Peyer's patch (tissue), 4 donors: Measurements from ENCODE around the gene ANKRD16. TPM values are rescaled to one million over a fixed set of nuclear protein-coding genes. Genes with fewer than 3 reads are reported as not detected.

Source experiments
- DNase-seq, 3 donors: peaks; one replicate each; pipeline ENCODE4 v3.0.0-alpha.2; 2017 to 2019
- H3K27ac ChIP-seq, 4 donors: fragments of 200-600 bp; sonication (generic); one replicate each; pipeline ENCODE4 v1.5.1; 2016 to 2019
- H3K27me3 ChIP-seq, 2 donors: fragments of 200-600 bp; sonication (generic); one replicate each; pipeline ENCODE4 v1.5.1; 2019
- H3K36me3 ChIP-seq, 3 donors: fragments of 200-600 bp; sonication (generic); one replicate each; pipeline ENCODE4 v1.5.1; 2016 to 2019
- H3K4me1 ChIP-seq, 4 donors: fragments of 200-600 bp; sonication (generic); one replicate each; pipeline ENCODE4 v1.5.1; 2016 to 2019
- H3K4me3 ChIP-seq, 4 donors: fragments of 200-600 bp; sonication (generic); 1 replicate in 3 of 4; 2 replicates in 1 of 4; pipeline ENCODE4 v1.5.1; 2016 to 2019; ENCODE audit warnings: mild to moderate bottlenecking in 1 of 4
- H3K9me3 ChIP-seq, 4 donors: fragments of 200-600 bp; sonication (generic); one replicate each; pipeline ENCODE4 v1.5.1; 2016 to 2019; ENCODE audit warnings: mild to moderate bottlenecking in 1 of 4
- CTCF ChIP-seq, 6 experiments: fragments of 450-650 bp in 4 of 6; fragments of 200-600 bp in 2 of 6; sonication (generic) in 1 of 6; IDR thresholded peaks; one replicate each; pipeline ENCODE4 v1.5.1; 2017 to 2019; ENCODE audit warnings: antibody characterized with exemption in 6 of 6, mild to moderate bottlenecking in 3 of 6, moderate library complexity in 1 of 6
- POLR2A ChIP-seq, 2 donors: fragments of 450-650 bp; IDR thresholded peaks; one replicate each; pipeline ENCODE4 v1.5.1; 2017; ENCODE audit warnings: antibody characterized with exemption in 2 of 2, mild to moderate bottlenecking in 2 of 2, moderate library complexity in 2 of 2
- total RNA-seq, 4 donors: library from RNA; depleted of rRNA; stranded (reverse); fragments of >200 nt; gene quantifications; one replicate each; pipeline ENCODE4 v1.1.0, GENCODE V29; 2016

ANKRD16 gene
- total RNA-seq, 4 donors from 2014 or later: 5.3 to 15.3 (median 11.9) TPM

GRCh38 chr10:5932345-5932744 lies 42.7 kb upstream of the ANKRD16 start:
- Histone ChIP-seq H3K27me3 (no peaks in the 10 kb centered on the region), H3K27ac (no peak overlapping the region), H3K9me3 (no peaks in the 10 kb centered on the region), H3K36me3 (peaks cover 0 to 73% (median 0%) of the 10 kb centered on the region in 3 donors), H3K4me1 (no peaks in the 10 kb centered on the region), H3K4me3 (no peak overlapping the region)
- no peak for DNase-seq
- TF ChIP-seq CTCF (IDR thresholded peaks at IDR 0.05) (no peak), POLR2A (IDR thresholded peaks at IDR 0.05) (no peak)

GRCh38 chr10:5930272-5930671 lies 40.6 kb upstream of the ANKRD16 start:
- TF ChIP-seq POLR2A (IDR thresholded peaks at IDR 0.05) (no peak), CTCF (IDR thresholded peaks at IDR 0.05) (no peak)
- no peak for DNase-seq
- H3K9me3 ChIP-seq: no peaks in the 10 kb centered on the region
- no peaks in the 10 kb centered on the region for H3K4me1 ChIP-seq
- no peak overlapping the region for H3K4me3 ChIP-seq
- H3K36me3 ChIP-seq: peaks cover 0 to 74% (median 0%) of the 10 kb centered on the region in 3 donors
- no peaks in the 10 kb centered on the region for H3K27me3 ChIP-seq
- H3K27ac ChIP-seq: no peak overlapping the region

DNA sequence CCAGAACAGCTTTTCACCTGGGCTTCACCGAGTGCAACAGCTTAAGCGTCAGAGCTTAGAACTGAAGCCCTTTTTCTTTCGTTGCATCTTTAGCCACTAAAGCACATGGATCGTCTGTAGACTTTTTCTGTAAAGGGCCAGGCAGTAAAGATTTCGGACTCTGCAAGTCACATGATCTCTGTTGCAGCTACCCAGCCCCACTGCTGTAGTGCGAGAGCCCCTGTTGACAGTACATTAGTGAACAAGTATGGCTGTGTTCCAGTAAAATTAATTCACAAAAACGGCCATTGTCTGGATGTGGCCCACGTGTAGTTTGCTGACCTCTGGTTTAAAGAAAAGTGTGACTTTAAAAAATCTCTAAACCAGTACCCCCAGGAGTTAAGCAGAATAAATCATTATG lies 39.7 kb upstream of the ANKRD16 start:
- Histone ChIP-seq H3K27me3 (no peaks in the 10 kb centered on the region), H3K9me3 (no peaks in the 10 kb centered on the region), H3K36me3 (peaks cover 0 to 81% (median 0%) of the 10 kb centered on the region in 3 donors), H3K4me1 (no peaks in the 10 kb centered on the region), H3K4me3 (no peak overlapping the region), H3K27ac (no peak overlapping the region)
- DNase-seq: no peak
- TF ChIP-seq CTCF (IDR thresholded peaks at IDR 0.05): no peak
- TF ChIP-seq POLR2A (IDR thresholded peaks at IDR 0.05): no peak

DNA sequence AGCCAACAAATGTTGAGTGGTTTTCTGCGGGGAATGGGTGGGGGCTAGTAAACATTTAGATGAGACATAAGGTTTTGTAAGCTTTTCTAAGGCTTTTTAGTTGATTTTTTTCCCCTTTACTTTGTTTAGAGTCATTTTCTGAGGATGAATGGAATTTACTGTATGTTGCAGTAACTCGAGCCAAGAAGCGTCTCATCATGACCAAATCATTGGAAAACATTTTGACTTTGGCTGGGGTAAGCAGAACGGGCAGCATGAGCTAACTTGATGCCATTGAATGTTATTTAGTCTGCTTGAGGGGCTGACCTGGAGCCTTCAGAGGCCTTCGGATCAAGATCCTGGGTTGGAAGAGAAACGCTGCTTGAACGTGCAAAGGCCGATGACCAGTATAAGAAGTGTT lies 37.6 kb upstream of the ANKRD16 start:
- peaks cover 0 to 96% (median 0%) of the 10 kb centered on the region in 3 donors for H3K36me3 ChIP-seq
- H3K27me3 ChIP-seq: no peaks in the 10 kb centered on the region
- no peak overlapping the region for H3K4me3 ChIP-seq
- no peak for TF ChIP-seq POLR2A (IDR thresholded peaks at IDR 0.05)
- H3K4me1 ChIP-seq: no peaks in the 10 kb centered on the region
- H3K27ac ChIP-seq: peak overlapping the region in 2 of 4 donors; percentile 17
- no peaks in the 10 kb centered on the region for H3K9me3 ChIP-seq
- no peak for DNase-seq

GRCh38 chr10:5924889-5925288 lies 35.2 kb upstream of the ANKRD16 start:
- TF ChIP-seq CTCF (IDR thresholded peaks at IDR 0.05) (no peak), POLR2A (IDR thresholded peaks at IDR 0.05) (no peak)
- Histone ChIP-seq H3K9me3 (no peaks in the 10 kb centered on the region), H3K27me3 (no peaks in the 10 kb centered on the region), H3K4me1 (no peaks in the 10 kb centered on the region), H3K36me3 (peaks cover 0 to 97% (median 0%) of the 10 kb centered on the region in 3 donors), H3K27ac (no peak overlapping the region), H3K4me3 (no peak overlapping the region)
- no peak for DNase-seq

DNA sequence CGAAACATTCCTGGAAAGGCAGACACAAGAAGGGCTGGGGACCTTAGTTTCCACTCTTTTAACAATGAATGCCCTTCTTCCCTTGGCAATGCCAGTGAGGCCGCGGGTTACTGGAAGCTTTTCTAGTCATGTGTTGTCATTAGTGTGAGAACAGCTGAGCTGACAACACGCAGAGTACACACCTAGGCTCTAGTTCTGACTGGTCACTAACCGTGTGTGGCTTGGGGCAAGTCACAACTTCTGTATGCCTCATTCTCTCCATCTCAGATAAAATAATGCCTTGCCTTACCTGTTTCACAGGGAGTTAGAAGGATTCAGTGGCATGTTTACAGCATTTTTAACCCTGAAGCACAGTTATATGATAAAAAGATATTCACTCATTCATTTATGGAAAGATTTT lies 32.1 kb upstream of the ANKRD16 start:
- peaks cover 0 to 100% (median 0%) of the 10 kb centered on the region in 3 donors for H3K36me3 ChIP-seq
- no peak for DNase-seq
- H3K4me1 ChIP-seq: no peaks in the 10 kb centered on the region
- TF ChIP-seq POLR2A (IDR thresholded peaks at IDR 0.05) (no peak), CTCF (IDR thresholded peaks at IDR 0.05) (no peak)
- no peak overlapping the region for H3K27ac ChIP-seq
- no peak overlapping the region for H3K4me3 ChIP-seq
- H3K9me3 ChIP-seq: no peaks in the 10 kb centered on the region
- no peaks in the 10 kb centered on the region for H3K27me3 ChIP-seq
